ENCODE data around the gene EVA1A.

GRCh38 chr2:75465317-75465984, 95.3 kb downstream of the EVA1A start:
- peak; percentile 47 to 80 (median 47) for TF ChIP-seq CTCF (optimal IDR thresholded peaks at IDR 0.05 in 1 of 3, IDR thresholded peaks at IDR 0.05 in 1 of 3, conservative IDR thresholded peaks at IDR 0.05 in 1 of 3; ENCODE audit: extremely low read depth in 1 of 3, insufficient read depth in 2 of 3, low read length in 3 of 3)
- no peak for TF ChIP-seq EZH2 (IDR thresholded peaks at IDR 0.05; ENCODE audit: low read length)
